Measurements from ENCODE around the gene CTSZ. TPM values are rescaled to one million over a fixed set of nuclear protein-coding genes. Genes with fewer than 3 reads are reported as not detected.

The CTSZ gene
- total and polyA plus RNA-seq, 9 donors, result 36.7 to 301 (median 85.6) TPM

DNA sequence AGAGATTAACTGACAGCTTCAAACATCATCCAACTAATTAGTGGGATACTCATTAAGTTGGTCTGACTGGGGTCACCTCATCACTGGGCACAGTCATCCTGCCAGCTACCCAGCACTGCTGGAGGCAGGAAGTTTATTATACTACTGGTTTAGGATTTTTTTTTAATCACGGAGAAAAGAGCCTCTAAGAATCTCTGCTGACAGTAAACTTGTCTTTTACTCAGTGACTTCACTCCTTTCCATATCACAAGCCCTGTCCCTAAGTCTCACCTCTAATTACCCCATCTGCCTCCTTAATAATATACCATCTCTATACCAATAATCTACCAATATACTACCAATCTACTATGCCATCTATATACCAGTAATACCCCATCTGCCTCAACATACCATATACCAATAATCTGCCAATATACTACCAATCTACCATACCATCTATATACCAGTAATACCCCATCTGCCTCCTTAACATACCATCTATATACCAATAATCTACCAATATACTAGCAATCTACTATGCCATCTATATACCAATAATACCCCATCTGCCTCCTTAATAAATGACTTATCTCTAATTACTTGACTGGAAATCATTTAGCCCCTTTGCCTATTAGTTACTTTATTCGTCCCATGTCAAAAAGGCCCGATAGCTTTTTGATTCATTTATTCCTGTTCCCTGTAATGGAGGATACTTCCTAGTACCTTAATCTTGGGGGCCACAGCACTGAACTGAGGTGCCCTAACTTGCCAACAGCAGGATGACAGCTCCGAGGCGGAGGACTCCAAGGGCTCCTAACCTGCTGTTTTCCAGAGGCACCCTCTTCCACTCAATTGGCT lies 20.1 kb upstream of the CTSZ start:
- WGBS, 3 donors, result 78 to 84% (median 80%) methylated on average over 5 of the region's 5 CpGs
- Histone ChIP-seq H3K36me3 (no peaks in the 10 kb centered on the region), H3K9me3 (no peaks in the 10 kb centered on the region), H3K27ac (no peak overlapping the region), H3K4me3 (no peak overlapping the region), H3K27me3 (no peaks in the 10 kb centered on the region), H3K4me1 (ENCODE audit: insufficient read depth) (peaks cover 6% of the 10 kb centered on the region)
- TF ChIP-seq EP300 (IDR thresholded peaks at IDR 0.05), result no peak
- TF ChIP-seq POLR2A (IDR thresholded peaks at IDR 0.05), result no peak
- TF ChIP-seq, protein P1, sequence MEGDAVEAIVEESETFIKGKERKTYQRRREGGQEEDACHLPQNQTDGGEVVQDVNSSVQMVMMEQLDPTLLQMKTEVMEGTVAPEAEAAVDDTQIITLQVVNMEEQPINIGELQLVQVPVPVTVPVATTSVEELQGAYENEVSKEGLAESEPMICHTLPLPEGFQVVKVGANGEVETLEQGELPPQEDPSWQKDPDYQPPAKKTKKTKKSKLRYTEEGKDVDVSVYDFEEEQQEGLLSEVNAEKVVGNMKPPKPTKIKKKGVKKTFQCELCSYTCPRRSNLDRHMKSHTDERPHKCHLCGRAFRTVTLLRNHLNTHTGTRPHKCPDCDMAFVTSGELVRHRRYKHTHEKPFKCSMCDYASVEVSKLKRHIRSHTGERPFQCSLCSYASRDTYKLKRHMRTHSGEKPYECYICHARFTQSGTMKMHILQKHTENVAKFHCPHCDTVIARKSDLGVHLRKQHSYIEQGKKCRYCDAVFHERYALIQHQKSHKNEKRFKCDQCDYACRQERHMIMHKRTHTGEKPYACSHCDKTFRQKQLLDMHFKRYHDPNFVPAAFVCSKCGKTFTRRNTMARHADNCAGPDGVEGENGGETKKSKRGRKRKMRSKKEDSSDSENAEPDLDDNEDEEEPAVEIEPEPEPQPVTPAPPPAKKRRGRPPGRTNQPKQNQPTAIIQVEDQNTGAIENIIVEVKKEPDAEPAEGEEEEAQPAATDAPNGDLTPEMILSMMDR (IDR thresholded peaks at IDR 0.05), result no peak
- DNase-seq, result no peak
- intact Hi-C loops (cut with DNase I), result no loop called here

DNA sequence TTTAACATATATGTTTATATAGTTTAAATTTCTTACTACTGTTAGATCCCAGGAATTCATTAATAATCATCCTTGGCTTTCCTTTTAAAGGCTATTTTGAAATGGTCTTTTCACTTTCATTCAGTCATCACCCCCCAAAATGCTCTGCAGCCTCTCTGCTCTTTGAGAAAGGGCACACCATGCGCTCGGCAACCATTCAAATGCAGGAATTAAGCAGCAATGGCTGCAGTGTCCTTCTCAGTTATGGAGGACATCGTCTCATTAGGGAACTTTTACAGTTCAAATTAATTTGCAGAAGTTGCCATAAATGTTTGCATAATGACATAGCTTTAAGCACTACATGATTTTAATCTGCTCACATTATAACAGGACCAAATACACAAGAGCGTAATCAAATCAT lies 18.5 kb upstream of the CTSZ start:
- H3K9me3 ChIP-seq, result no peaks in the 10 kb centered on the region
- TF ChIP-seq POLR2A (IDR thresholded peaks at IDR 0.05), result no peak
- TF ChIP-seq, protein P1 (IDR thresholded peaks at IDR 0.05), result no peak
- no peak for TF ChIP-seq EP300 (IDR thresholded peaks at IDR 0.05)
- intact Hi-C loops (cut with DNase I), result no loop called here
- H3K4me1 ChIP-seq (ENCODE audit: insufficient read depth), result peaks cover 2% of the 10 kb centered on the region
- H3K36me3 ChIP-seq, result no peaks in the 10 kb centered on the region
- WGBS, 3 donors, result 94 to 97% (median 95%) methylated on average over 4 of the region's 4 CpGs
- no peak for DNase-seq
- no peaks in the 10 kb centered on the region for H3K27me3 ChIP-seq
- H3K4me3 ChIP-seq, result no peak overlapping the region
- no peak overlapping the region for H3K27ac ChIP-seq

DNA sequence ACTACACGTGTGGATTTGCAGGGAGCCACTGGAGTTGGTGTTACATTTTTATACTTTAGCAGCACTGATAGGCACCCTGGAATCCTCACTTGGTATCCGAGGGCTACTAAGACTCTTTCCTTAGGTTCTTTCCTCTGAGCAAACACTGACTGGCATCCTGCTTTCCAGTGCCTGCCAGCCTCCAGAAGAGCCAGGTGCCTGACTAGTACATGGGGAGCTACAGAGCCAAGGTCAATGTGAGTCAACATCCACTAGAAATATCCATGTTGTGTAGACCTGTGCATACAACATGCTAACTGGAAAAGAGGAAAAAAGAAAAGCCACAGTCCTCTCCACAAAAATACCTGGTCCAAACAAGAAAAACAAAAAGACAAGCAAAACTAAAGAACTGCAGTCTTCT lies 18.0 kb upstream of the CTSZ start:
- WGBS, 3 donors, result 49 to 76% (median 61%) methylated on average over 2 of the region's 2 CpGs
- H3K27me3 ChIP-seq, result no peaks in the 10 kb centered on the region
- DNase-seq, result no peak
- no peak overlapping the region for H3K4me3 ChIP-seq
- no peak overlapping the region for H3K27ac ChIP-seq
- TF ChIP-seq POLR2A (IDR thresholded peaks at IDR 0.05) (no peak), EP300 (IDR thresholded peaks at IDR 0.05) (no peak)
- TF ChIP-seq, protein P1 (IDR thresholded peaks at IDR 0.05), result no peak
- H3K36me3 ChIP-seq, result no peaks in the 10 kb centered on the region
- intact Hi-C loops (cut with DNase I), result no loop called here
- H3K9me3 ChIP-seq, result no peaks in the 10 kb centered on the region
- peaks cover 2% of the 10 kb centered on the region for H3K4me1 ChIP-seq (ENCODE audit: insufficient read depth)

DNA sequence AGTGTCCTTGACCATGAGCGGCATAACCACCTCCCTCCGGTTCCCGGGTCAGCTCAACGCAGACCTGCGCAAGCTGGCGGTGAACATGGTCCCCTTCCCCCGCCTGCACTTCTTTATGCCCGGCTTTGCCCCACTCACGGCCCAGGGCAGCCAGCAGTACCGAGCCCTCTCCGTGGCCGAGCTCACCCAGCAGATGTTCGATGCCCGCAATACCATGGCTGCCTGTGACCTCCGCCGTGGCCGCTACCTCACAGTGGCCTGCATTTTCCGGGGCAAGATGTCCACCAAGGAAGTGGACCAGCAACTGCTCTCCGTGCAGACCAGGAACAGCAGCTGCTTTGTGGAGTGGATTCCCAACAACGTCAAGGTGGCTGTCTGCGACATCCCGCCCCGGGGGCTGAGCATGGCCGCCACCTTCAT lies 17.1 kb upstream of the CTSZ start:
- Histone ChIP-seq H3K27me3 (no peaks in the 10 kb centered on the region), H3K4me3 (no peak overlapping the region), H3K9me3 (no peaks in the 10 kb centered on the region), H3K27ac (no peak overlapping the region), H3K4me1 (ENCODE audit: insufficient read depth) (peaks cover 2% of the 10 kb centered on the region), H3K36me3 (no peaks in the 10 kb centered on the region)
- DNase-seq, result no peak
- 94 to 97% (median 95%) methylated on average over 24 of the region's 24 CpGs for WGBS, 3 donors
- intact Hi-C loops (cut with DNase I), result no loop called here
- TF ChIP-seq POLR2A (IDR thresholded peaks at IDR 0.05), result no peak
- TF ChIP-seq, protein P1 (IDR thresholded peaks at IDR 0.05), result no peak
- no peak for TF ChIP-seq EP300 (IDR thresholded peaks at IDR 0.05)
